GM13977 (cell line): ENCODE data around the gene PIERCE2.

Experiments
- DNase-seq: peaks from one replicate; pipeline ENCODE4 v3.0.0; 2012; ENCODE audit warnings: low spot score
- in situ Hi-C: fragments of 300-500 bp; cut with MboI; formaldehyde crosslinking; loops from one replicate; pipeline ENCODE4 v1.12.0; 2022; ENCODE audit warnings: low sequenced_read_pairs, low pct_unique_long_range_greater_than_20kb, mixed read lengths, inconsistent platforms; ENCODE audit not compliant: unreplicated experiment
- TF ChIP-seq, protein P1 (sequence below): IDR thresholded peaks from 2 replicates; pipeline ENCODE4 v1.5.1; 2012; ENCODE audit warnings: mild to moderate bottlenecking, control low read depth; ENCODE audit not compliant: insufficient read depth; ENCODE audit errors: extremely low read depth, missing control alignments

PIERCE2 gene

DNA sequence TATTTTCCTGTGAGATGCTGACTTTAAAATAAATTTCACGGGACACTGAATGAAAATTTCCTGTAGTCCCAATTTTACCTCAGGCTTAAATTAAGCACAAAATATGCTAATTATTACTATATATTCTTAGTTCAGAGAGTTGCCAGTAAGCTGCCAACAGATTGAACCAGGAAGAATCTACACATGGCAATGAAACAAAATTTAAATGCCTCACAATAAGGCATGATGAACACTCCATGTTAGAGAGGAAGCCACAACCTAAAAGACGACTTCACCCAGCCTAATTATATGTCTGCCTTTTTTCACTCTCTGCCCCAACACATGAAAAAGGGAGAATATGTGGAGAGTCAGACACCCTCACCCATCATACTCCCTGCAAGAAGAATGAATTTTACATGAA is 60.0 kb downstream of the PIERCE2 start:
- no peak for DNase-seq
- in situ Hi-C loops, result no loop called here

More for the DNA sequence above, 60.0 kb downstream of the PIERCE2 start:
- TF ChIP-seq, protein P1, sequence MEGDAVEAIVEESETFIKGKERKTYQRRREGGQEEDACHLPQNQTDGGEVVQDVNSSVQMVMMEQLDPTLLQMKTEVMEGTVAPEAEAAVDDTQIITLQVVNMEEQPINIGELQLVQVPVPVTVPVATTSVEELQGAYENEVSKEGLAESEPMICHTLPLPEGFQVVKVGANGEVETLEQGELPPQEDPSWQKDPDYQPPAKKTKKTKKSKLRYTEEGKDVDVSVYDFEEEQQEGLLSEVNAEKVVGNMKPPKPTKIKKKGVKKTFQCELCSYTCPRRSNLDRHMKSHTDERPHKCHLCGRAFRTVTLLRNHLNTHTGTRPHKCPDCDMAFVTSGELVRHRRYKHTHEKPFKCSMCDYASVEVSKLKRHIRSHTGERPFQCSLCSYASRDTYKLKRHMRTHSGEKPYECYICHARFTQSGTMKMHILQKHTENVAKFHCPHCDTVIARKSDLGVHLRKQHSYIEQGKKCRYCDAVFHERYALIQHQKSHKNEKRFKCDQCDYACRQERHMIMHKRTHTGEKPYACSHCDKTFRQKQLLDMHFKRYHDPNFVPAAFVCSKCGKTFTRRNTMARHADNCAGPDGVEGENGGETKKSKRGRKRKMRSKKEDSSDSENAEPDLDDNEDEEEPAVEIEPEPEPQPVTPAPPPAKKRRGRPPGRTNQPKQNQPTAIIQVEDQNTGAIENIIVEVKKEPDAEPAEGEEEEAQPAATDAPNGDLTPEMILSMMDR, result no peak
